ENCODE measurements around the gene DSN1. TPM values are rescaled to one million over a fixed set of nuclear protein-coding genes. Genes with fewer than 3 reads are reported as not detected.

Gene DSN1
- total RNA-seq, 1 donor from 2014 or later: 24.1 TPM

DNA sequence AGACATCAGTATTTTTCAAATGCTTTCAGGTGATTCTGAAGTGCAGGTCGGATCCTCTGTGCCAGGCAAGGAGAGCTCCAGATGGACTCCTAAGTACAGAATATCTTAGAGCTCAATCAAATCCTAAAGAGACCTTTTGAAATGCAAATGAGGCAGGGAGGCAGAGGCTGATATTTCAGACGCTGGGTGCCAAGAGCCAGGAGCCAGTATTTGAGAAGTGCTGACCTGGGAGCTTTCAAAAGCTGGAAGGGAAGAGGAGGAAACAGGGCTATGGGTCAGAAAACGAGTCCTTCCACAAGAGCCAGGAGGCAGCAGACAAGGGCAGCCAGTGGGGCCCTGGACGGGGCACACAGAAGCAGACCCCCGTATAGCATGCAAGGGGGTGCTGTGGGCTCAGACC is 46.1 kb upstream of the DSN1 start:
- peaks cover 10% of the 10 kb centered on the region for H3K4me1 Mint-ChIP-seq (ENCODE audit: unreplicated experiment)
- TF ChIP-seq, protein P1, sequence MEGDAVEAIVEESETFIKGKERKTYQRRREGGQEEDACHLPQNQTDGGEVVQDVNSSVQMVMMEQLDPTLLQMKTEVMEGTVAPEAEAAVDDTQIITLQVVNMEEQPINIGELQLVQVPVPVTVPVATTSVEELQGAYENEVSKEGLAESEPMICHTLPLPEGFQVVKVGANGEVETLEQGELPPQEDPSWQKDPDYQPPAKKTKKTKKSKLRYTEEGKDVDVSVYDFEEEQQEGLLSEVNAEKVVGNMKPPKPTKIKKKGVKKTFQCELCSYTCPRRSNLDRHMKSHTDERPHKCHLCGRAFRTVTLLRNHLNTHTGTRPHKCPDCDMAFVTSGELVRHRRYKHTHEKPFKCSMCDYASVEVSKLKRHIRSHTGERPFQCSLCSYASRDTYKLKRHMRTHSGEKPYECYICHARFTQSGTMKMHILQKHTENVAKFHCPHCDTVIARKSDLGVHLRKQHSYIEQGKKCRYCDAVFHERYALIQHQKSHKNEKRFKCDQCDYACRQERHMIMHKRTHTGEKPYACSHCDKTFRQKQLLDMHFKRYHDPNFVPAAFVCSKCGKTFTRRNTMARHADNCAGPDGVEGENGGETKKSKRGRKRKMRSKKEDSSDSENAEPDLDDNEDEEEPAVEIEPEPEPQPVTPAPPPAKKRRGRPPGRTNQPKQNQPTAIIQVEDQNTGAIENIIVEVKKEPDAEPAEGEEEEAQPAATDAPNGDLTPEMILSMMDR (conservative IDR thresholded peaks at IDR 0.05): no peak
- H3K27ac Mint-ChIP-seq: peak overlapping the region; percentile 77
- no peaks in the 10 kb centered on the region for H3K9me3 Mint-ChIP-seq
- no peak overlapping the region for H3K4me3 Mint-ChIP-seq
- H3K36me3 Mint-ChIP-seq: peaks cover 27% of the 10 kb centered on the region
- no peak for DNase-seq (ENCODE audit: extremely low spot score, unreplicated experiment)
- H3K27me3 Mint-ChIP-seq: no peaks in the 10 kb centered on the region

DNA sequence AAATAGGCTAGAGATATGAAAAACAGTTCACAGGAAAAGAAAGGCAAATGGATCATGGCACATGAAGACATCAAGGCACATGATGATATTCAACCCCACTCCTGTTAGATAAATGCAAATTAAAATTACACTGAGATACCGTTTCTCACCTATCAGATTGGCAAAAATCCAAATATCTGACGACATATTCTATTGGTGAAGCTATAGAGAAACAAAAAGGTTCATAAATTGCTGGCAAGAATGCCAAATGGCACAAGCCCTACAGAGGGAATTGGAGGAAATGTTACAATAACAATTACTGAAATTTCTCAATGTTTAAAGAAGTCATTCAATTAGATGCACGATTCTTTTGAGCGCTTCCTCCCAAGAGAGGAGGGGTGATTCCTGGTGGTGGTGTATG is 45.3 kb upstream of the DSN1 start:
- Mint-ChIP-seq H3K36me3 (peaks cover 21% of the 10 kb centered on the region), H3K27me3 (no peaks in the 10 kb centered on the region), H3K27ac (no peak overlapping the region), H3K9me3 (no peaks in the 10 kb centered on the region), H3K4me1 (ENCODE audit: unreplicated experiment) (peaks cover 14% of the 10 kb centered on the region), H3K4me3 (no peak overlapping the region)
- TF ChIP-seq, protein P1 (conservative IDR thresholded peaks at IDR 0.05): no peak
- DNase-seq (ENCODE audit: extremely low spot score, unreplicated experiment): no peak

DNA sequence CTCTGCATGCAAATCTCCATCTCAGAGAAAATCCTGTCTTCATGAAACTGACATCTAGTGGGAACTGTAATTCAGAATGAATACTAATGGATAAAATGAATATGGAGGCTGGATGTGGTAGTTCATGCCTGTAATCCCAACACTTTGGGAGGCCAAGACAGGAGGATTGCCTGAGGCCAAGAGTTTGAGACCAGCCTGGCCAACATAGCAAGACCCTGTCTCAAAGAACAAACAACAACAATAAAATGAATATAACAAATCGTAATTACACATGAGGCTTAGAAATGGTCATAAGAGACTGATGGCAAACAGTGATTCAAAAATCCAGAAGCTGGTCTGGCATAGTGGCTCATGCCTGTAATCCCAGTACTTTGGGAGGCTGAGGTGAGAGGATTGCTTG is 44.6 kb upstream of the DSN1 start:
- H3K4me3 Mint-ChIP-seq: no peak overlapping the region
- TF ChIP-seq, protein P1 (conservative IDR thresholded peaks at IDR 0.05): no peak
- peaks cover 17% of the 10 kb centered on the region for H3K4me1 Mint-ChIP-seq (ENCODE audit: unreplicated experiment)
- no peaks in the 10 kb centered on the region for H3K27me3 Mint-ChIP-seq
- H3K9me3 Mint-ChIP-seq: no peaks in the 10 kb centered on the region
- peaks cover 19% of the 10 kb centered on the region for H3K36me3 Mint-ChIP-seq
- peak overlapping the region; percentile 22 for H3K27ac Mint-ChIP-seq
- no peak for DNase-seq (ENCODE audit: extremely low spot score, unreplicated experiment)

DNA sequence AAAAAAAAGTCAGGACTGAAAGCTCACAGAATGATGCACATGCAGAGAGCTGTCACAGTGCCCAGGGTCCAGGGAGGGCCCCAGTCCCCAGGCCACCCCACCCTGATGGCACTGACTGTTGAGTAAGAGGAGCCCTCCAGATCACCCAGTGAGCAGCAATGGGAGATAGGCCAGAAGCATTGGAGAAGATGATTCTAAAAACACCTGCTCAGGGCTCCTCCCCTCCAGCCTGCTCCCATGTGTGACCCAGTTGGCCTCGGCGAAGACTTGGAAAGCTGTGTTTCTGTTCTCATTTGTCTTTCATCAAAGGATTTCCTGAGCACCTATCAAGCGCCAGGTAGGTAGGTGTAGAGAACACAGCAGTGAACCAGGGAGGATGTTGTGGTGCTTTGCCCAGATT is 43.9 kb upstream of the DSN1 start:
- Mint-ChIP-seq H3K9me3 (no peaks in the 10 kb centered on the region), H3K4me1 (ENCODE audit: unreplicated experiment) (peaks cover 17% of the 10 kb centered on the region), H3K4me3 (no peak overlapping the region), H3K27me3 (no peaks in the 10 kb centered on the region), H3K27ac (no peak overlapping the region), H3K36me3 (peaks cover 16% of the 10 kb centered on the region)
- TF ChIP-seq, protein P1 (conservative IDR thresholded peaks at IDR 0.05): no peak
- no peak for DNase-seq (ENCODE audit: extremely low spot score, unreplicated experiment)

DNA sequence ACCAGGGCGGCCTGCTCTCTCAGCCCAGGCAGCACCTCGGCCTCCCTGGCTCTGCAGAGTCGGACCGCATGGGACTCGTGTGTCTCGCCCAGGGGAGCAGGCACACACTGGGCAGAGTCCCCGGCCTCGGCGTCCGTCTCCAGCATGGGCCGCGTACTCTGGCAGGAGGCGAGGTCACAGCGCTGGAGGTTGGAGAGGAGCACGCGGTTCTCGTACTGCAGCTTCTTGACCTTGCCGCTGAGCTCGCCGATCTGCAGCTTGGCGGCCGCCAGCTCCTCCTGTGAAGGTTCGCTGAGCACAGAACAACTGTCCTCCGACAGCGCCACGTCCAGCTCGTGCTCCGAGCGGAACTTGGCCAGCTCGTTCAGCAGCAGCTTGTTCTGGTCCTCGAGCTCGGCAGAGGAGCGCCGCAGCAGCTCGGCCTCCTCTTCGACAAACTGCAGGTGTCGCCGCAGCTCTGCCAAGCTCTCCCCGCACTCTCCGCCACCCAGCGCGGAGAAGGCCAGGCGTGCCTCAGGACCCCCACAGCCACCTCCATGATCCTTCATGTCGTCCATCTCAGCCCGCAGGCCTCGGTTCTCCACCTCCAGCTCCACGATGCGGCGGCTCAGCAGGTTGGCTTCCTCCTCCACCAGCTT is 42.0 kb upstream of the DSN1 start:
- no peak for DNase-seq (ENCODE audit: extremely low spot score, unreplicated experiment)

More for the DNA sequence above, 42.0 kb upstream of the DSN1 start:
- peak overlapping the region; percentile 39 for H3K27ac Mint-ChIP-seq
- TF ChIP-seq, protein P1 (conservative IDR thresholded peaks at IDR 0.05): no peak
- H3K27me3 Mint-ChIP-seq: no peaks in the 10 kb centered on the region
- H3K4me1 Mint-ChIP-seq (ENCODE audit: unreplicated experiment): peaks cover 17% of the 10 kb centered on the region
- no peaks in the 10 kb centered on the region for H3K9me3 Mint-ChIP-seq
- peaks cover 22% of the 10 kb centered on the region for H3K36me3 Mint-ChIP-seq
- no peak overlapping the region for H3K4me3 Mint-ChIP-seq

All from type B pancreatic cell (in vitro differentiated cells).